Stomach (tissue), 9 donors: ENCODE measurements around the gene ANKRD22. TPM values are rescaled to one million over a fixed set of nuclear protein-coding genes. Genes with fewer than 3 reads are reported as not detected.

Experiments
- DNase-seq, 2 donors: peaks; one replicate each; pipeline versions ENCODE4 v3.0.0 to v3.0.0-alpha.2; 2013 to 2019
- H3K27ac ChIP-seq, 5 donors: fragments of 200-600 bp in 4 of 5; sonication (generic) in 4 of 5; one replicate each; pipeline ENCODE4 v1.5.1; 2013 to 2019; ENCODE audit warnings: mild to moderate bottlenecking in 1 of 5, moderate library complexity in 1 of 5
- H3K27me3 ChIP-seq, 3 donors: fragments of 200-600 bp; sonication (generic); one replicate each; pipeline ENCODE4 v1.5.1; 2017 to 2019; ENCODE audit warnings: mixed run types in 1 of 3
- H3K36me3 ChIP-seq, 4 donors: fragments of 200-600 bp; sonication (generic); 1 replicate in 3 of 4; 2 replicates in 1 of 4; pipeline ENCODE4 v1.5.1; 2016 to 2019
- H3K4me1 ChIP-seq, 4 donors: fragments of 200-600 bp; sonication (generic); one replicate each; pipeline ENCODE4 v1.5.1; 2016 to 2019
- H3K4me3 ChIP-seq, 4 donors: fragments of 200-600 bp; sonication (generic) in 3 of 4; one replicate each; pipeline ENCODE4 v1.5.1; 2016 to 2019; ENCODE audit warnings: mild to moderate bottlenecking in 1 of 4
- H3K9me3 ChIP-seq, 4 donors: fragments of 200-600 bp; sonication (generic); one replicate each; pipeline ENCODE4 v1.5.1; 2016 to 2019
- CTCF ChIP-seq, 7 experiments: fragments of 450-650 bp in 4 of 7; fragments of 200-600 bp in 3 of 7; sonication (generic) in 3 of 7; IDR thresholded peaks; one replicate each; pipeline ENCODE4 v1.5.1; 2016 to 2019; ENCODE audit warnings: antibody characterized with exemption in 7 of 7, control low read depth in 2 of 7, mild to moderate bottlenecking in 1 of 7
- EP300 ChIP-seq: sonication (generic); formaldehyde crosslinking; IDR thresholded peaks from one replicate; pipeline ENCODE4 v1.6.1; 2017; ENCODE audit warnings: antibody characterized with exemption
- POLR2A ChIP-seq, 4 donors: fragments of 450-650 bp; IDR thresholded peaks; one replicate each; pipeline ENCODE4 v1.6.1; 2016; ENCODE audit warnings: antibody characterized with exemption in 4 of 4, control low read depth in 2 of 4, mild to moderate bottlenecking in 1 of 4, moderate library complexity in 1 of 4
- POLR2AphosphoS5 ChIP-seq, 3 donors: sonication (generic); formaldehyde crosslinking; IDR thresholded peaks; one replicate each; pipeline ENCODE4 v1.6.1; 2016; ENCODE audit warnings: antibody characterized with exemption in 3 of 3
- WGBS, 5 donors: extraction: QIAGEN DNeasy Blood & Tissue Kit in 3 of 5; methylation state at CpG; one replicate each; pipeline versions ENCODE4 v1.1.5 to v1.1.7; 2013 to 2018; 5-methylcytosine and 5-hydroxymethylcytosine counted together
- intact Hi-C: fragments of 100-400 bp; cut with DNase I; formaldehyde crosslinking; loops from one replicate; pipeline ENCODE4 v1.15.1; 2023; ENCODE audit warnings: low total_unique reads
- polyA plus RNA-seq, 3 donors: library from polyadenylated mRNA; stranded (reverse); fragments of 200-250 nt; gene quantifications; one replicate each; pipeline ENCODE4 v1.2.3, GENCODE V29; 2013
- total RNA-seq, 5 donors: library from RNA; depleted of rRNA; stranded (reverse); fragments of >200 nt; gene quantifications; one replicate each; pipeline versions ENCODE4 v1.1.0 to v1.2.3, GENCODE V29; 2014 to 2016
- donor health status: healthy with polysubstance abuse.
- donor health status: Bipolar disorder and iron deficiency.
- donor health status: healthy.

ANKRD22 gene
- total and polyA plus RNA-seq, 8 donors, result 6.4 to 63.9 (median 36.4) TPM

- H3K36me3 ChIP-seq, result no peaks in the 10 kb centered on the region
- TF ChIP-seq POLR2A (IDR thresholded peaks at IDR 0.05) (no peak), EP300 (no peak), POLR2AphosphoS5 (IDR thresholded peaks at IDR 0.05) (no peak), CTCF (IDR thresholded peaks at IDR 0.05) (no peak)
- 95 to 98% (median 95%) methylated on average over 2 of the region's 2 CpGs for WGBS, 5 donors
- no peaks in the 10 kb centered on the region for H3K27me3 ChIP-seq
- H3K27ac ChIP-seq, result no peak overlapping the region
- no peak for DNase-seq
- no peak overlapping the region for H3K4me3 ChIP-seq
- no peaks in the 10 kb centered on the region for H3K4me1 ChIP-seq
- H3K9me3 ChIP-seq, result no peaks in the 10 kb centered on the region
- intact Hi-C loops, result no loop called here
Observed at GRCh38 chr10:88803641-88804040, 48.0 kb downstream of the ANKRD22 start.

GRCh38 chr10:88802523-88803285 lies 48.9 kb downstream of the ANKRD22 start, which contains the start of gene LIPM:
LIPM (plus strand) TSS chr10:88802730; CDS start chr10:88802897, 167 bp downstream.
- H3K4me1 ChIP-seq, result peaks cover 0 to under 1% (median 0%) of the 10 kb centered on the region in 4 donors
- H3K9me3 ChIP-seq, result no peaks in the 10 kb centered on the region
- H3K27me3 ChIP-seq, result no peaks in the 10 kb centered on the region
- intact Hi-C loops, result no loop called here
- TF ChIP-seq EP300 (no peak), CTCF (IDR thresholded peaks at IDR 0.05) (no peak), POLR2AphosphoS5 (IDR thresholded peaks at IDR 0.05) (no peak), POLR2A (IDR thresholded peaks at IDR 0.05) (no peak)
- no peak within 1 kb of the TSS for H3K27ac ChIP-seq
- WGBS, 5 donors, result 64 to 76% (median 73%) methylated on average over 2 of the region's 2 CpGs
- H3K4me3 ChIP-seq, result no peak within 1 kb of the TSS
- DNase-seq, result no peak
- no peaks in the 10 kb centered on the region for H3K36me3 ChIP-seq

GRCh38 chr10:88800152-88801125 lies 51.2 kb downstream of the ANKRD22 start:
- no peaks in the 10 kb centered on the region for H3K36me3 ChIP-seq
- no peak for DNase-seq
- no peaks in the 10 kb centered on the region for H3K27me3 ChIP-seq
- 89 to 97% (median 91%) methylated on average over 2 of the region's 2 CpGs for WGBS, 5 donors
- H3K4me1 ChIP-seq, result peaks cover 0 to 8% (median 0%) of the 10 kb centered on the region in 4 donors
- intact Hi-C loops, result no loop called here
- TF ChIP-seq EP300 (no peak), POLR2AphosphoS5 (IDR thresholded peaks at IDR 0.05) (no peak), CTCF (IDR thresholded peaks at IDR 0.05) (no peak), POLR2A (IDR thresholded peaks at IDR 0.05) (no peak)
- H3K27ac ChIP-seq, result no peak overlapping the region
- no peak overlapping the region for H3K4me3 ChIP-seq
- H3K9me3 ChIP-seq, result no peaks in the 10 kb centered on the region

DNA sequence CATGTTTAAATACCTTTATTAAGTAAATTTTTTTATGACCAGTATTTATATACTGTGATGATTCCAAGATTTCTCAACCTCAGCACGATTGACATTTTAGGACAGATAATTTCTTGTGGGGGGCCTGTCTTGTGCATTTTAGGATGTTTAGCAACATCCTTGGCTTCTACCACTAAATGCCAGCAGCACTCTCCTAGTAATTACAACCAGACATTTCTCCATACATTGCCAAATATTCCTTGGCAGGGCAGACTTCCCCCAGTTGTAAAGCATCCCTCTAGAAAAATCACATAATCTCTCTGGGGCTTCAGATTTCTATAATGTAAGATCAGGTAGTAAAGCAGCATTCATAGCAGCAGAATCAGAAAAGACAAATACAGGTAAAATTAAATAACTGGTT lies 56.9 kb downstream of the ANKRD22 start:
- no peak overlapping the region for H3K4me3 ChIP-seq
- intact Hi-C loops, result no loop called here
- no peak for TF ChIP-seq POLR2AphosphoS5 (IDR thresholded peaks at IDR 0.05)
- no peak for TF ChIP-seq EP300
- TF ChIP-seq POLR2A (IDR thresholded peaks at IDR 0.05), result no peak
- TF ChIP-seq CTCF (IDR thresholded peaks at IDR 0.05), result no peak

More for the DNA sequence above, 56.9 kb downstream of the ANKRD22 start:
- Histone ChIP-seq H3K36me3 (no peaks in the 10 kb centered on the region), H3K27ac (no peak overlapping the region), H3K9me3 (no peaks in the 10 kb centered on the region), H3K4me1 (peaks cover 0 to 8% (median 0%) of the 10 kb centered on the region in 4 donors), H3K27me3 (no peaks in the 10 kb centered on the region)
- DNase-seq, result no peak
- WGBS, 5 donors, result 77 to 85% (median 84%) methylated on average over 1 of the region's 1 CpG
